ENCODE measurements around the gene ZBTB5. TPM values are rescaled to one million over a fixed set of nuclear protein-coding genes. Genes with fewer than 3 reads are reported as not detected.

Gene ZBTB5
- total and polyA plus RNA-seq, 2 of the 13 experiments (the other 11 are each of a cell fraction or from before 2014, with no cell fraction given): 12.5 to 20.5 TPM

GRCh38 chr9:37466037-37466709, 923 bp upstream of the ZBTB5 start (continued):
- TF ChIP-seq, protein P1, sequence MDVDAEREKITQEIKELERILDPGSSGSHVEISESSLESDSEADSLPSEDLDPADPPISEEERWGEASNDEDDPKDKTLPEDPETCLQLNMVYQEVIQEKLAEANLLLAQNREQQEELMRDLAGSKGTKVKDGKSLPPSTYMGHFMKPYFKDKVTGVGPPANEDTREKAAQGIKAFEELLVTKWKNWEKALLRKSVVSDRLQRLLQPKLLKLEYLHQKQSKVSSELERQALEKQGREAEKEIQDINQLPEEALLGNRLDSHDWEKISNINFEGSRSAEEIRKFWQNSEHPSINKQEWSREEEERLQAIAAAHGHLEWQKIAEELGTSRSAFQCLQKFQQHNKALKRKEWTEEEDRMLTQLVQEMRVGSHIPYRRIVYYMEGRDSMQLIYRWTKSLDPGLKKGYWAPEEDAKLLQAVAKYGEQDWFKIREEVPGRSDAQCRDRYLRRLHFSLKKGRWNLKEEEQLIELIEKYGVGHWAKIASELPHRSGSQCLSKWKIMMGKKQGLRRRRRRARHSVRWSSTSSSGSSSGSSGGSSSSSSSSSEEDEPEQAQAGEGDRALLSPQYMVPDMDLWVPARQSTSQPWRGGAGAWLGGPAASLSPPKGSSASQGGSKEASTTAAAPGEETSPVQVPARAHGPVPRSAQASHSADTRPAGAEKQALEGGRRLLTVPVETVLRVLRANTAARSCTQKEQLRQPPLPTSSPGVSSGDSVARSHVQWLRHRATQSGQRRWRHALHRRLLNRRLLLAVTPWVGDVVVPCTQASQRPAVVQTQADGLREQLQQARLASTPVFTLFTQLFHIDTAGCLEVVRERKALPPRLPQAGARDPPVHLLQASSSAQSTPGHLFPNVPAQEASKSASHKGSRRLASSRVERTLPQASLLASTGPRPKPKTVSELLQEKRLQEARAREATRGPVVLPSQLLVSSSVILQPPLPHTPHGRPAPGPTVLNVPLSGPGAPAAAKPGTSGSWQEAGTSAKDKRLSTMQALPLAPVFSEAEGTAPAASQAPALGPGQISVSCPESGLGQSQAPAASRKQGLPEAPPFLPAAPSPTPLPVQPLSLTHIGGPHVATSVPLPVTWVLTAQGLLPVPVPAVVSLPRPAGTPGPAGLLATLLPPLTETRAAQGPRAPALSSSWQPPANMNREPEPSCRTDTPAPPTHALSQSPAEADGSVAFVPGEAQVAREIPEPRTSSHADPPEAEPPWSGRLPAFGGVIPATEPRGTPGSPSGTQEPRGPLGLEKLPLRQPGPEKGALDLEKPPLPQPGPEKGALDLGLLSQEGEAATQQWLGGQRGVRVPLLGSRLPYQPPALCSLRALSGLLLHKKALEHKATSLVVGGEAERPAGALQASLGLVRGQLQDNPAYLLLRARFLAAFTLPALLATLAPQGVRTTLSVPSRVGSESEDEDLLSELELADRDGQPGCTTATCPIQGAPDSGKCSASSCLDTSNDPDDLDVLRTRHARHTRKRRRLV (CRISPR knock-in tag; IDR thresholded peaks at IDR 0.05): no peak
- TF ChIP-seq ZNF879 (CRISPR knock-in tag; IDR thresholded peaks at IDR 0.05) (no peak), MXD3 (CRISPR knock-in tag; IDR thresholded peaks at IDR 0.05) (no peak; the same call in 1 of the 2 replicates), E2F2 (CRISPR knock-in tag; IDR thresholded peaks at IDR 0.05; ENCODE audit: borderline replicate concordance) (no peak), ZNF704 (CRISPR knock-in tag; IDR thresholded peaks at IDR 0.05; ENCODE audit: borderline replicate concordance) (no peak; the same call in 1 of the 2 replicates), GATA4 (IDR thresholded peaks at IDR 0.05; ENCODE audit: borderline replicate concordance, low read depth) (no peak; the same call in 1 of the 2 replicates), SMAD3 (CRISPR knock-in tag; IDR thresholded peaks at IDR 0.05) (no peak), REST (IDR thresholded peaks at IDR 0.05; ENCODE audit: borderline replicate concordance in 1 of 2, low read depth in 1 of 2, low read length in 2 of 2) (0 out of 4 replicates have a peak, but pooled peaks of 1 of the 2 experiments have one; percentile 67)
- TF ChIP-seq, protein P2, sequence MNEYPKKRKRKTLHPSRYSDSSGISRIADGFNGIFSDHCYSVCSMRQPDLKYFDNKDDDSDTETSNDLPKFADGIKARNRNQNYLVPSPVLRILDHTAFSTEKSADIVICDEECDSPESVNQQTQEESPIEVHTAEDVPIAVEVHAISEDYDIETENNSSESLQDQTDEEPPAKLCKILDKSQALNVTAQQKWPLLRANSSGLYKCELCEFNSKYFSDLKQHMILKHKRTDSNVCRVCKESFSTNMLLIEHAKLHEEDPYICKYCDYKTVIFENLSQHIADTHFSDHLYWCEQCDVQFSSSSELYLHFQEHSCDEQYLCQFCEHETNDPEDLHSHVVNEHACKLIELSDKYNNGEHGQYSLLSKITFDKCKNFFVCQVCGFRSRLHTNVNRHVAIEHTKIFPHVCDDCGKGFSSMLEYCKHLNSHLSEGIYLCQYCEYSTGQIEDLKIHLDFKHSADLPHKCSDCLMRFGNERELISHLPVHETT (CRISPR knock-in tag; conservative IDR thresholded peaks at IDR 0.05): 0 out of 2 replicates have a peak, but pooled peaks have one; percentile 38

Data from HepG2 (cell line).